Amniotic stem cell (primary cell): Measurements from ENCODE around the gene TTLL6.
"Not testable (repeated sequence)": the region's sequence is repeated elsewhere in the genome, so short reads cannot be mapped to it uniquely, and the experiment has no call there.

ENCODE experiments used
- DNase-seq: peaks from one replicate; lab custom pipeline; 2025; lab: John Stamatoyannopoulos, UW

The TTLL6 gene

DNA sequence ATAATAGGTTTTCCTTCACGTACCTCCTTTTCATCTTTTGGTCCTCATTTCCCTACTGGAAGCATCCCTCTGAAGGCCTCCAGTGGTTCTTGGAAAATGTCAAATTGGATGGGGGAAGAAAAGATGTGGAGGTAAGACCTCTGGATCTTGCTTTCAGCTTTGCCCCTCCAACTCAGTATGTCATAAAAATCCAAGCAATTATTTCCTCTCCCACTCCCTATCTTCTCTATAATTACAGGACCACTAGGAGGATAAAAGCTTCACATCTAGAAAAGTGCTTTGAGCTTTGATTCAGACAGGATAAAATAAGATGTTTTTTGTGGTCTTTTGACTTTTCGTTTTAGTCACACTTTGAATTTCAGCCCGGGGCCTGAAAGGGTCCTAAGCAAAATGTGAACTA, 1.7 kb downstream of the TTLL6 start:
- no peak for DNase-seq

GRCh38 chr17:48814504-48814903, 2.5 kb downstream of the TTLL6 start:
- DNase-seq: no peak

GRCh38 chr17:48812001-48812400, 5.0 kb downstream of the TTLL6 start:
- DNase-seq: no peak

GRCh38 chr17:48809182-48809581, 7.8 kb downstream of the TTLL6 start:
- DNase-seq: no peak

DNA sequence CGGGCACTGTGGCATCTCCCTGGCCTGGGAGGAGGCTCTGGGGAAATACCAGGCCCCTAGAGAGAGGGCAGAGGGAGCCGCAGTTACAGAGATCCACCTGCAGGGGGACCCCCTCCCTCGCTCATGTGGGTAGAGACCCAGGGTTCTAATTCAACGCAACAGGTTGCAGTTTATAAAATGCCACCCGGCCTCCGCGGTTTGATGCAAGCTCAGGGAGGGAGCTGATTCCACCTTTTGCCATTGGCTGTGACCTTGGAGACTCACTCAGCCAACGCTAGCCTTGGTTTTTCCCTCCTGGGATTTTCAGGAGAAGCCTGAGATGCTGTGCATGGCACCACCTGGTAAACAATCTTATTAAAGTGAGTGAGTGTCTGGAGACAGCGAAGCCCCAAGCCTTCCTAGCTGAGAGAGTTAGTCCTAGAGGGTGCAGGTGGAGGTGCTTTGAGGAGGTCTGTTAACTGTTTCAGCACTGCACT, 12.1 kb downstream of the TTLL6 start:
- DNase-seq: no peak

- DNase-seq: no peak
These were observed 16.3 kb downstream of the TTLL6 start for GRCh38 chr17:48800626-48801217.

DNA sequence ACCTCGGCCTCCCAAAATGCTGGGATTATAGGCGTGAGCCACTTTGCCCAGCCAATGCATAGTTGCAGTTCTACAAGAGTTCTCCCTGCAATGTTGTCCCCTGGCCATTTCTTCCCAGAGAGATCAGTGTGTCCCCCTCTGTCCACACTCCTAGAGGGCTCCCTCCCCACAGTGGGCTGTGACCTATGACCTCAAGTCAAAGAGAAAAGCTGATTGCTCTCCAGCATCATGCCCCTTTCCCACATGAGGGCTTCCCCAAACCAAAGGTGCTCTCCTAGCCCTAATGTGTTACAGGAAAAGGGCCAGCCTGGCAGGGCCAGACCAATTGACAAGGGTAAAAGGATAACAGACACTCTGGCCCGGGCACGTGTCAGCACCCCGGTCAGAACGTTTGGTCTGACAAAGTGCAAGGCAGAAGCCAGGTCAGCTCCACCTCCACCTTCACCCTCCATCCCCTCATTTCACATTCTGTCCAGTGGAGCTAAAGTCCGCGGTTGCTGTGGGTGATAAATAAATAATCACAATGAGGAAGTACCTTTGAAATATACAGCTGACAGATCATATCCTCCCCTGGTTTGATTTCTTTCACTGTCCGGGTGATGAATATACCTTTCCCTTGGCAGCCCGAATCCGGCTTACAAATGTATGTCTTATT, 17.8 kb downstream of the TTLL6 start:
- DNase-seq: no peak

- not testable (repeated sequence) for DNase-seq
These were observed 20.9 kb downstream of the TTLL6 start for GRCh38 chr17:48796163-48796522.

DNA sequence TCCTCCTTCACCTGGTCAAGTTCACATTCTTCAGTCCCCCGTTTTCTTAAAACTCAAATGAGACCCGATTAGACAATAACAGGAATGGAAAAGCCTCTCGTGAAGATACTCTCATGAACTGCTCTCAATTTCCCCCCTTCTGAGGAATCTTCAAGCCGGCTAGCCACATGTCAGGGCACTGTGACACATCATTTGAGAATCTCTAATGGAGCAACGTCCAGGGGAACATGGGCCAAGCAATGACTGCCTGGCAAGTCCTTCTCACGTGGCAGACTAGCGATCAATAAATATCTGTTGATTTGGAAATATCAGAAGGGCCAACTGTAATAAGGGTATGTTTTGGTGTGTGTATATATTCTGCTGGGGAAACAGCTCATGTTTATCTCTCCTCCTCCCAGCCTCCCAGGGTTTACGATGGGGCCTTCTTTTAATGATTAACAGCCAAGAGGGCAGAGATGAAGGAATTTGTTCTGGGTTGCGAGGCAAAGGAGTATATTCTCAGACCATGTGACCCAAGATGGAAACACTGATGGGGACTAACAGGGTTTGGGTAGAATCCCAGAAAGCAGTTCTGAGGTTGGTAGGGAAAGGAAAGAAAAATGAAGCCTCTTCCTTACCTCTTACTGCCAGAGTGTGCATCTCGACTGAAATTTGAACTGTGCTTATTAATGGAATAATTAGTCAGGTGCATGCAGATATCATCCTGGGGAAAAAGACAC, 21.4 kb downstream of the TTLL6 start:
- DNase-seq: peak; percentile 22

DNA sequence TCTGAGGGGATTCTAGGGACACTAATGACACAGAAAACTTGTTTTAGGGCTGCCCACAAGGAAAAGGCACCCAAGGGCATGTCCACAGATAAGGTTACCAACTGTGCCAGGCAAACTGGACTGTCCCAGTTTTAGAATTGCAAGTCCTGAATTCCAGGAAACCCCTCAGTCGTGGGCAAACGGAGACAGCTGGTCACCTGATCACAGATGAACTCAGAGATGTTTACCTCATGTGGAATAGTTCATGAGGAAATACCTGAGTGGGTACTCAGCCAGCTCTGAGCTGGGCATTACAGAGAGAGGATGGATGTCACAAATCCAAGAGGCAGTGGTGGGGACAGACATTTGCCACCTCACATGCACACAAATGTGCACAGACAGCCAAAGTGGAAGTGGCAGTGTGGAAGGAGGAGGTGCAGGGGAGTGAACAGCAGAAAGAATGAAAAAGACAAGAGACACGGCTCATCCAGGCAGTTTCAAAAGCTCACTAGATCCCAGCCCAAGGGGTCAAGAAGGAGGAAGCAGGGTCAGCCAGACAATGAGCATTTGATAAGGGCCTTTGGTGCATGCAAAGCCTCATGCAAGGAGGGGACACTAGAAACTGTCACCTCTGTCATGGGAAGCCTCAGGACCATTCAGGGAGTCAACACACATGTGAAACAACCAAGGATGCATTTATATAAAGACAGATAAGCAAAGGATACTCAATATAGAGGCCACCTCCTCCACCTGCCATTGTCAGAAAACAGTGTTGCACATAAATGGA, 24.8 kb downstream of the TTLL6 start:
- no peak for DNase-seq

DNA sequence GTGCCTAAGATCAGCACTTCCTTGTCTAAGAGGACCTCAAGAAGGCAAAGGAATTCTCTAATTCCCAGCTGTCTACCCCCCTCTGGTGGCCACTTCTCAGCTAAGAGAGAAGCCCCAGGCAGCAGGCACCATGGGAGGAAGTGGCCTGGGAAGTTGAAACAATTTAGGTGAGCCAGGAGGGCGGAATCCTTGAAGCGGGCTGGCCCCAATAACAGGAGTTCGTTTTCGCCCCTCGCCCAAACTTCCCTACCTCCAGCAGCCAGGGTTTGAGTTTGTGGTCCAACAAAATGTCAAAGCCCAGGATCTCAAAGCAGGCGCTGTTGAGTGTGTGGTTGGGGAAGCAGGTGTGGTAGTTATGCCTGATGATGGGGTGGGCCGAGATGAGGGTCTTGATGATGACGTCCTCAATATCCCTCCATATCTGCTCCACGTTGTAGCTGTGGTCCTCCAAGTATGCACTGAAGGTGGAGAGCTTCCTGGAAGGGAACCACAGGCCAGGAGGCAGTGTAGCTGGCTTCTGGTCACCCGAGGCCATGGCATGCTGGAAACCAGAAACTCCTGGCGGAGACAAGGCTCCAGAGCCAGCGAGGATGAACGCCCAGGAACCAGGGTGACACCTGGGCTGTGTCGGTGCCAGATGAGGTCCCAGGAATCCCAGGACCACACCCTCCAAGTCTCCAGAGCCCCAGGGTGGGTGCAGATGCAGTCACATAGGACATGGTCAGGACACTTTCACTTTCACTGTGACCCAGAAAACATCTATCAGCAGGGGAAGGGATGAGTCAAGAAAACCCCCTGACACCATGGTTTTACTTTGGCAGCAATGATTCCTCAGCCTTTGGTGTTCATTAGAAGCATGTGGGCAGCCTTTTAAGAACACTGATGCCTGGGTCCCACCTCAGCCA, 25.6 kb downstream of the TTLL6 start:
- peak; percentile 77 for DNase-seq

- DNase-seq: no peak
These were observed 26.4 kb downstream of the TTLL6 start for GRCh38 chr17:48790607-48791127.

DNA sequence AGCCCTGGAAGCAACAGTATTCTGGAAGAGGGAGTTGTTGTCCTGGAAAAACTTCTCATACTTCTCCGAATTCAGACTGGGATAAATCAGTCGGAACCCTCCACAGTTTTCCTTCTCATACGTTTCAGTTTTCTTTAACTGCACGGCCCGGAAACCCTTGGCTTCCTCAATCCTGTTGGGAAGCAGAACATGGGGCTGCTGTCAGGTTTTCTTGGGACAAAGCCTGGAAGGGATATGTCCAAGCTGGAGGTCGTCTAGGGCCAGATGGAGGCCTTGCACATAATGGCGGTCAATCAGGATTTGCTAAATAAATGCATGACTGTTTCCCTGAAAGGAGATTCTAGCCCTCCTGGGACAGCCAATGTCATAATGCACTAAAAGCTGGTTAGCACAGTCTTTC, 29.2 kb downstream of the TTLL6 start:
- DNase-seq: no peak

DNA sequence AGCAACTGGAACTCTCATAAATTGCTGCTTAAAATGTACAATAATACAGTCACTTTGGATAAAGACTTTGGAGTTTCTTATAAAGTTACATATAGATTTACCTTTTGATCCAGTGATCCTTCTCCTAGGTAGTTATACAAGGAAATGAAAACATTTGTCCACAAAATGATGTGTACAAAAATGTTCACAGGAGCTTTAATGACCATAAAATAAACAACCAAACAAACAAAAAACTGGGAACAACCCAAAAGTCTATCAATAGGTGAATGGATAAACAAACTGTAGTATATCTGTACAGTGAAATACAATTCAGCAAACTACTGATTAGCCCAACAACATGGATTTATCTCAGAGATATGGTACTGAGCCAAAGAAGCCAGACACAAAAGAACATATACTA, 37.6 kb downstream of the TTLL6 start:
- DNase-seq: no peak

DNA sequence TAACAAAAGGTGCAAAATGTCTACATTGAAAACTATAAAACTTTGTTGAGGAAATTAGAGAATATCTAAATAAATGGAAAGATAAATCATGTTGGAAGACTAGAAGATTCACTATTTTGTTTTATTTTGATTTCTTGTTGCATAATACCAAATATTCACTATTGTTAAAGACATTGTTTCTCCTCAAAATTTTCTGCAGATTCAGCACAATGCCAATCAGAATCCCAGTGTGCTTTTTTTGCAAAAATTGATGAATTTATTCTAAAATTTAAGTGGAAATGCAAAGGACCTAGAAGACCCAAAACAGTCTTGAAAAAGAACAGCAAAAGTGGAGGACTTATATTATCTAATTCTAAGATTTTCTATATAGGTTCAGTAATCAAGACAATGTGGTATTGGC, 40.4 kb downstream of the TTLL6 start:
- DNase-seq: no peak

DNA sequence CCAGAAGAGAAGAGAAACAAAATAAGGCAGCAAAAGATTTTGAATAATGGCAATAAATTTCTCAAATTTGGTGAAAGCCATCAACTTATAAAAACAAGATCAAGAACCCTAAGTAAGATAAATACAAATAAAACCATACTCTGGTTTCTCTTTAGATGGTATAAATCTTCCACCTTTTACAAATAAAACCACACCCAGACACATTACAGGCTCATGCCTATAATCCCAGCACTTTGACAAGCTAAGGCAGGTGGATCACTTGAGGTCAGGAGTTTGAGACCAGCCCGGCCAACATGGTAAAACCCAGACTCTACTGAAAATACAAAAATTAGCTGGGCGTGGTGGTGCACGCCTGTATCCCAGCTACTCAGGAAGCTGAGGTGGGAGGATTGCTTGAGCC, 43.8 kb downstream of the TTLL6 start:
- no peak for DNase-seq

GRCh38 chr17:48770954-48771353, 46.1 kb downstream of the TTLL6 start:
- DNase-seq: no peak

GRCh38 chr17:48769009-48769675, 47.9 kb downstream of the TTLL6 start:
- DNase-seq: no peak

DNA sequence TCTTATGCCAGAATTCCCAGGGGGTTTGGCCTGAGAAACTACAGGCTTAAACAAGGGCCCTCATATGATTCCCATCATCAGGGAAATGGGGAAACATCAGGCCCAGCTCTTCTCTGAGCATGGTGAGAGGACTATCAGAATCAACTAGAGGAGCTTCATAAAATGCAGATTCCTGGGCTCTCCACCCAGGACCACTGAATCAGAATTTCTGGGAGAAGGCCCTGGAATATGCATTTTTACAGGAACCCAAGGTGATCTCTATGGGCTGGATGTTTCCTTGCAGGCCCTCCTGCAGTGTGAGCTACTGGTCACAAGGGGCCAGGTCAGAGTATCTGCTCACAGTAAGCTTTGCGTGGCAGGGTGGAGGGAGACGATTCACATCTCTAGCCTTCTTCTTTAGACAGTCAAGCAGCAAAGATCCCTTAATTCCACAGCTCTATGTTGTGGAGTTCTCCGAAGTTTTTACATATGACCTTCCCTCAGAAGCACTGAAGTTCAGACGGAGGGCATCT, 49.7 kb downstream of the TTLL6 start:
- DNase-seq: no peak

DNA sequence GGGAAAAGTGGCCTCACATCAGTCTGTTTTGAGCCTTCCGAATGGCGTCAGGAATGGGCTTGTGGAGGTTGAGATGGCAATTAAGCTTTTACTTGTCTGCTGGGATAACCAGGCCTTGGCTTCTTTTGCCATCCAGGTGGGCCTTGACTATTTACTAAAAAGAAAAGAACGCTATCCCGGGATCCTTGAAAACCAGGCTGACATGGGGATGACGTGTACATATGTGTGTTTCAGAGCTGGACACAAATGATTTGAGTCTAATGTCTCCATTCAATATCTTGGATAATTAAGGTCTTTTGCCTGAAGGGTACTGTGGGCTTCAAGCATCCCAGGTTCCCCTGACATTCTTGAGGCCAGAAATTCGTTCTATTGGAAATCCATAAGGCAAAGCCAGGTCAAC, 55.9 kb downstream of the TTLL6 start:
- no peak for DNase-seq

DNA sequence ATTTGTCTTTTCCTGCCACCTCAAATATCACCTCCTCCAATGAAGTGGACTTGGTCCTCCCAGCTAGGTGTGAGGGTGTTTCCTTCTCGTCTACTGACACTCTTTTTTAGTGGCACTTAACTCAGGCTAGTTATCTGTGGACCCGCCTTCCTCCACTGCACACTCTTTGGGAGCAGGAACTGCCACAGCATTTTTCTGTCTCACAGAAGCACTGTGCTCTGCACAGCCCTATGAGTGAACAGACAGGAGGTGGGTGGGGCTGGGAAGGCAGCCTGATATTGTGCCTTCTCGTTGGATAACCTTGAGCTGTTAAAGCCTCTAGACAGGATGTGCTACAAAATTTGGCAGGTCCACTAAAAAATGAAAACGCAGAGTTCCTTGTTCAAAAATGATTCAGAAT, 56.6 kb downstream of the TTLL6 start:
- DNase-seq: no peak
